HG03439 (cell line): ENCODE results near the gene OAF.
"Not testable (repeated sequence)": the region's sequence is repeated elsewhere in the genome, so short reads cannot be mapped to it uniquely, and the experiment has no call there.

Source experiments
- ATAC-seq: cut with Tn5 transposase; IDR thresholded peaks from one replicate; pipeline ENCODE4 v1.9.1; 2021; ENCODE audit warnings: mild to moderate bottlenecking, moderate library complexity; ENCODE audit not compliant: unreplicated experiment

The OAF gene

GRCh38 chr11:120261931-120262330, 51.1 kb downstream of the OAF start:
- ATAC-seq, result no peak

GRCh38 chr11:120267319-120267718, 56.5 kb downstream of the OAF start:
- no peak for ATAC-seq

GRCh38 chr11:120268686-120269085, 57.9 kb downstream of the OAF start:
- ATAC-seq, result no peak

- ATAC-seq, result no peak
Observed at GRCh38 chr11:120270386-120270785, 59.6 kb downstream of the OAF start.

- no peak for ATAC-seq
Observed at GRCh38 chr11:120271672-120272071, 60.8 kb downstream of the OAF start.

GRCh38 chr11:120272303-120272702, 61.5 kb downstream of the OAF start:
- no peak for ATAC-seq

GRCh38 chr11:120273432-120273831, 62.6 kb downstream of the OAF start:
- ATAC-seq, result no peak

GRCh38 chr11:120273956-120274355, 63.1 kb downstream of the OAF start:
- not testable (repeated sequence) for ATAC-seq

GRCh38 chr11:120279502-120279901, 68.7 kb downstream of the OAF start:
- ATAC-seq, result no peak
